NCI-H748 treated with DMSO at 0.1 percent for 48 hours (cell line): ENCODE measurements around the gene ELOB.
"Not testable (repeated sequence)": the region's sequence is repeated elsewhere in the genome, so short reads cannot be mapped to it uniquely, and the experiment has no call there.

Experiments
- DNase-seq: peaks from one replicate; lab custom pipeline; 2025; lab: John Stamatoyannopoulos, UW

ELOB gene

GRCh38 chr16:2748757-2749455 lies 28.2 kb downstream of the ELOB start:
- DNase-seq, result no peak

- DNase-seq, result no peak
These were observed 31.1 kb downstream of the ELOB start for GRCh38 chr16:2745961-2746360.

- DNase-seq, result no peak
These were observed 31.8 kb downstream of the ELOB start for GRCh38 chr16:2745116-2745890.

GRCh38 chr16:2744711-2745110 lies 32.4 kb downstream of the ELOB start:
- no peak for DNase-seq

GRCh38 chr16:2743007-2743810 lies 33.9 kb downstream of the ELOB start:
- no peak for DNase-seq

GRCh38 chr16:2742323-2743006 lies 34.6 kb downstream of the ELOB start:
- DNase-seq, result no peak

- no peak for DNase-seq
These were observed 35.9 kb downstream of the ELOB start for GRCh38 chr16:2741168-2741567.

- DNase-seq, result no peak
These were observed 36.6 kb downstream of the ELOB start for GRCh38 chr16:2740476-2740875.

- no peak for DNase-seq
These were observed 37.3 kb downstream of the ELOB start for GRCh38 chr16:2739625-2740430.

- DNase-seq, result no peak
These were observed 38.5 kb downstream of the ELOB start for GRCh38 chr16:2738615-2739014.

- DNase-seq, result no peak
These were observed 39.1 kb downstream of the ELOB start for GRCh38 chr16:2737895-2738418.

- no peak for DNase-seq
These were observed 39.9 kb downstream of the ELOB start for GRCh38 chr16:2737238-2737605.

GRCh38 chr16:2736476-2737237 lies 40.4 kb downstream of the ELOB start:
- no peak for DNase-seq

GRCh38 chr16:2734844-2735515 lies 42.1 kb downstream of the ELOB start:
- no peak for DNase-seq

- no peak for DNase-seq
These were observed 49.0 kb downstream of the ELOB start for GRCh38 chr16:2728034-2728433.

- DNase-seq, result no peak
These were observed 50.2 kb downstream of the ELOB start for GRCh38 chr16:2726923-2727322.

- DNase-seq, result no peak
These were observed 52.2 kb downstream of the ELOB start for GRCh38 chr16:2724816-2725348.

GRCh38 chr16:2724088-2724676 lies 52.9 kb downstream of the ELOB start:
- DNase-seq, result no peak

- DNase-seq, result not testable (repeated sequence)
These were observed 55.4 kb downstream of the ELOB start for GRCh38 chr16:2721634-2722173.
